ENCODE results near the gene NUP214.

GRCh38 chr9:131117121-131117761 is 8.1 kb upstream of the NUP214 start:
- no peak for TF ChIP-seq POLR2A (IDR thresholded peaks at IDR 0.05; ENCODE audit: low read length)
- no peak for TF ChIP-seq GATA1 (IDR thresholded peaks at IDR 0.05; ENCODE audit: low read depth, low read length)
